ENCODE measurements around the gene FLNA. TPM values are rescaled to one million over a fixed set of nuclear protein-coding genes. Genes with fewer than 3 reads are reported as not detected.

FLNA gene
- total RNA-seq, 1 donor from 2014 or later = 806 TPM

DNA sequence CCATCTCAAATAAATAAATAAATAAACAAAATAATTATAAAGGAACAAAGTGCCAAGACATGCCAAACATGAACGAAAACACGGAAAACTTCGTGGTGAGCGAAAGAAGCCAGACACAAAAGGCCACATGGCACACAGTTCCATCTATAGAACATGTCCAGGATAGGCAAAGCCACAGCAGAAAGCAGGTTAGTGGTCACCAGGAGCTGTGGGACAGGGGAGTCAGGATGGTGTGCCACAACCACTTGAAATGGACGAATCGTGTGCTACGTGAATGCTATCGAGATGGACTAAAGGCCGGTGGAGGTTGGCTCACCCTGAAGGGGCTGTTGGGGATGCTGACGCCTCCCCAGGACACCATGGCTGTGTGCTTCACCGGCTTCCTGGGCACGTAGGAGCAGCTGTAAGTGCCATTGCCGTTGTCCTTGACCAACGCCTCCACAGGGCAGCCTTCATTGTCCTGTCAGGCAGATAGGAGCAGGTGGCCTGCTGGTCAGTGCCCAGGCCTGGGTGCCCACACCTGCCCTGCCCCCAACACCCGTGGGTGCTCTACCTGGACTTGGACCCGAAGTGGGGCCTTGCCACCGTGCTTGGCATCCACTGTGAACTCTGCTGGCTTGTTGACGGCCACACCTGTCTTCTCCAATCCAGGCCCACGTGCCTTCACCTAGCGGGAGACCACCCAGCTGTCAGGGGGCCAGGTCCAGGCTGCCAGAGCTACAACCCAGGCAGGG, 10.6 kb downstream of the FLNA start:
- H3K4me3 Mint-ChIP-seq = no peak overlapping the region

DNA sequence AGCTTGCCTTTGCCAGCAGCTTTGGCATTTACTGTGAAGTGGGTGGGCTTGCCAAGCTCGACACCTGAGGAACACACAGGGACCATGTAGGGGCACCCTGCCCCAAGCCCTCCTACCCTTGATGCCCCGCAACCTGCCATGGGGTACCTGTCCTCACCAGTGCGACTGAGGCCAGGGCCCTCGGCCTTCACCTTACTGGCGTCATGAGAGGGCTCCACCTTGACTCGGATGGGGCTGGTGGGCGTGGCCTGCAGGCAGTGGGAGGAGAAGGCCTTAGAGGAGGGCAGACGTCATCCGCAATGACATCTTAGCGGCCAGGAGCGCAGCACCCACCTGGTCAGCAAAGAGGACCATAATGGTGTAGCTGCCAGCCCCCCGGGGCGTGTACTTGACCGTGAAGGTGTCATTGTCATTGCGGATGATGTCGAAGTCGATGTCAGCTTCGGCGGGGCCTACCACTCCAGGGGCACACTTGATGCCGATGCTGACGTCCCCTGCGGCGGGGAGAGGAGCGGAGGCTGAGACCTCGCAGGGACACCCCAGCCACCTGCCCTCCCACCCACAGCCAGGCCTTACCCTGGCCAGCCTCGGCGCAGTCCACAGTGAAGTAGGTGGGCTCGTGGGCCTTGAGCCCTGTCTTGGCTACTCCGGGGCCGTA, 12.2 kb downstream of the FLNA start:
- DNase-seq (ENCODE audit: extremely low spot score, unreplicated experiment) = no peak
- Mint-ChIP-seq H3K27me3 (no peaks in the 10 kb centered on the region), H3K9me3 (no peaks in the 10 kb centered on the region), H3K4me1 (ENCODE audit: unreplicated experiment) (no peaks in the 10 kb centered on the region), H3K36me3 (peaks cover 4% of the 10 kb centered on the region), H3K4me3 (no peak overlapping the region), H3K27ac (peak overlapping the region; percentile 85)
- TF ChIP-seq, protein P1, sequence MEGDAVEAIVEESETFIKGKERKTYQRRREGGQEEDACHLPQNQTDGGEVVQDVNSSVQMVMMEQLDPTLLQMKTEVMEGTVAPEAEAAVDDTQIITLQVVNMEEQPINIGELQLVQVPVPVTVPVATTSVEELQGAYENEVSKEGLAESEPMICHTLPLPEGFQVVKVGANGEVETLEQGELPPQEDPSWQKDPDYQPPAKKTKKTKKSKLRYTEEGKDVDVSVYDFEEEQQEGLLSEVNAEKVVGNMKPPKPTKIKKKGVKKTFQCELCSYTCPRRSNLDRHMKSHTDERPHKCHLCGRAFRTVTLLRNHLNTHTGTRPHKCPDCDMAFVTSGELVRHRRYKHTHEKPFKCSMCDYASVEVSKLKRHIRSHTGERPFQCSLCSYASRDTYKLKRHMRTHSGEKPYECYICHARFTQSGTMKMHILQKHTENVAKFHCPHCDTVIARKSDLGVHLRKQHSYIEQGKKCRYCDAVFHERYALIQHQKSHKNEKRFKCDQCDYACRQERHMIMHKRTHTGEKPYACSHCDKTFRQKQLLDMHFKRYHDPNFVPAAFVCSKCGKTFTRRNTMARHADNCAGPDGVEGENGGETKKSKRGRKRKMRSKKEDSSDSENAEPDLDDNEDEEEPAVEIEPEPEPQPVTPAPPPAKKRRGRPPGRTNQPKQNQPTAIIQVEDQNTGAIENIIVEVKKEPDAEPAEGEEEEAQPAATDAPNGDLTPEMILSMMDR (conservative IDR thresholded peaks at IDR 0.05) = no peak

More for the DNA sequence above, 10.6 kb downstream of the FLNA start:
- DNase-seq (ENCODE audit: extremely low spot score, unreplicated experiment) = no peak
- TF ChIP-seq, protein P1 (conservative IDR thresholded peaks at IDR 0.05) = no peak
- Mint-ChIP-seq H3K9me3 (no peaks in the 10 kb centered on the region), H3K36me3 (peaks cover 4% of the 10 kb centered on the region), H3K27me3 (no peaks in the 10 kb centered on the region), H3K4me1 (ENCODE audit: unreplicated experiment) (no peaks in the 10 kb centered on the region), H3K27ac (peak overlapping the region; percentile 83)

DNA sequence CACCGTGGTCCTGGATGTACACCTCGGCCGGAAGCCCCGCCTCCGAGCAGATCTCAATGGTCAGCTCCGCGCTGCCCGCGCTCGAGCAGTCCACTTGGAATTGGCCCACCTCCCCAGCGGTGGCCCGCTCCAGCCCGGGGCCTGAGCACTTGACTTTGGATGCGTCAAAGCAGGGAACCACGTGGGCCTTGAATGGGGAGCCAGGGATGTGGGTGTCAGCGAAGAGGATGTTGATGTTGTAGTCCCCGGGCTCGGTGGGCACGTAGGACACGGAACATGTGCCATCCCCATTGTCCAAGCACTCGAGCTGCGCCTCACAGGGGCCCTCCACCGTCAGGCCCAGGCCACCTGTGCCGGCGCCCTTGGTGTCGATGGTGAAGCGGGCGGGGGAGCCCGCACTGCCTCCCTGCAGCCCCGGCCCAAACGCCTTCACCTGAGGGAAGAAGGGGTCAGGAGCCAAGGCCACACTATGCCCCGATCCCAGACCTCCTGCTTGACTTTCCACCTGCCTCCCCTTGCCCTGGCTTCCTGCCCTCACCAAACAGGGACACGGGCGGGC, 14.2 kb downstream of the FLNA start:
- TF ChIP-seq, protein P1 (conservative IDR thresholded peaks at IDR 0.05) = no peak
- no peak overlapping the region for H3K27ac Mint-ChIP-seq
- H3K36me3 Mint-ChIP-seq = peaks cover 4% of the 10 kb centered on the region
- H3K27me3 Mint-ChIP-seq = no peaks in the 10 kb centered on the region
- H3K4me1 Mint-ChIP-seq (ENCODE audit: unreplicated experiment) = no peaks in the 10 kb centered on the region
- H3K9me3 Mint-ChIP-seq = no peaks in the 10 kb centered on the region
- DNase-seq (ENCODE audit: extremely low spot score, unreplicated experiment) = no peak
- H3K4me3 Mint-ChIP-seq = no peak overlapping the region

DNA sequence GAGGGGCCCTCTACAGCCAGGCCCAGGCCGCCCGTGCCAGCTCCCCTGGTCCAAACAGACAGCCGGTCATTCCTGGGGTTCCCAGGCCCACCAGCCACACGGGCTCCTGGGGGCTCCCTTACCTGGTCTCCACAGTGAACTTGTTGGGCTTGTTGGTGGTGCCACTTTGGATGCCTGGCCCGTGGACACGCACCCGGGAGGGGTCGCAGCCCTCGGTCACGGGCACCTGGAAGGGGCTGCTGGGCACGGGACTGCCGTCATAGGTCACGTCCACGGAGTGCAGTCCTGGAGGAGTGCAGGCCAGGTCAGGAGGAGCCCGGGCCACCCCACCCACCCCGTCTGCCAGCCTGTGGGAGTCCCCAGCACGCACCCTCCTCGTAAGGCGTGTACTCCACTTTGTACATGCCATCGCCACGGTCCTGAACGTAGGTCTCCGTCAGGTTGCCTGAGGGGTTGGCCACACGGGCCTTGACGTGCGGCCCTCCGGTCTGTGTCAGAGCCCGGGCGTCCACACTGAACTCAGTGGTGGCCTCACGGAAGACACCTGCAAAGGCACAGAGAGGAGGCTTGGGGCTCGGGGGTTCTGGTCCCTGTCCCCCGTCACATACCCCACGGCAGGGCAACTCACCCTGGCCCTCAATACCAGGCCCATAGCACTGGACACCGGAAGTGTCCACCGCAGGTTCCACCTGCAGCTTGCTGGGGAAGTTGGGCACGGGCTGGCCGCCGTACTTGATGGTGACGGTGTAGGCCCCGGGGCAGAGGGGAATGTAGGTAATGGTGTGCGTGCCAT, 14.9 kb downstream of the FLNA start:
- TF ChIP-seq, protein P1 (conservative IDR thresholded peaks at IDR 0.05) = no peak
- no peak for DNase-seq (ENCODE audit: extremely low spot score, unreplicated experiment)
- Mint-ChIP-seq H3K4me3 (no peak overlapping the region), H3K9me3 (no peaks in the 10 kb centered on the region), H3K27ac (no peak overlapping the region), H3K27me3 (no peaks in the 10 kb centered on the region), H3K36me3 (peaks cover 4% of the 10 kb centered on the region), H3K4me1 (ENCODE audit: unreplicated experiment) (no peaks in the 10 kb centered on the region)

DNA sequence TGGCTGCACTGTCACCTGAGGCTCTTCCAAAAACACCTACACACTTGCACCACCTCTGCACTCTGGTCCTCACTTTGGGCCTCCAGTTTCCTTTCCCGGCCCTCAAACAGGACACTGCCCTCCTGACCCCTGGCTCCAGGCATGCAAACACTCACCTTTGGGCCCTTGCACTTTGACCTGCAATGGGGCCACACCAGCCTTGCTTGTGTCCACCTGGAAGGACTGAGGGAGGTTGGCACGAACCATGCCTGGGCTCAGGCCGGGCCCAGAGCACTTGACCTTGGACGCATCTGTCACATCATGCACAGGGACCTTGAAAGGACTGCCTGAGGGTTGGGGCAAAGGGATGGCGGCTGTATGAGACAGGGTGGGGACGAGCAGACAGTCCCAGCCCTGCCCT, 15.6 kb downstream of the FLNA start:
- Mint-ChIP-seq H3K27ac (peak overlapping the region; percentile 68), H3K4me3 (no peak overlapping the region), H3K27me3 (no peaks in the 10 kb centered on the region), H3K36me3 (peaks cover 4% of the 10 kb centered on the region), H3K4me1 (ENCODE audit: unreplicated experiment) (no peaks in the 10 kb centered on the region), H3K9me3 (no peaks in the 10 kb centered on the region)
- TF ChIP-seq, protein P1 (conservative IDR thresholded peaks at IDR 0.05) = no peak
- DNase-seq (ENCODE audit: extremely low spot score, unreplicated experiment) = no peak

Measured in type B pancreatic cell (in vitro differentiated cells).